NOMO-1 (cell line): ENCODE results near the gene FAM185A.
A peak's percentile ranks its signal among the peaks of the same experiment; 100 is the strongest.
"Not testable (repeated sequence)": the region's sequence is repeated elsewhere in the genome, so short reads cannot be mapped to it uniquely, and the experiment has no call there.

Experiments
- DNase-seq, 2 experiments: peaks; one replicate each; lab custom pipeline; 2025; ENCODE audit not compliant: unreplicated experiment in 2 of 2; lab: John Stamatoyannopoulos, UW

Gene FAM185A

GRCh38 chr7:102748605-102749444 lies at the start of gene FAM185A:
TSS of gene FAM185A (plus strand) at chr7:102748999. CDS start at chr7:102749208, 209 bp downstream.
- DNase-seq: peak; percentile 91

DNA sequence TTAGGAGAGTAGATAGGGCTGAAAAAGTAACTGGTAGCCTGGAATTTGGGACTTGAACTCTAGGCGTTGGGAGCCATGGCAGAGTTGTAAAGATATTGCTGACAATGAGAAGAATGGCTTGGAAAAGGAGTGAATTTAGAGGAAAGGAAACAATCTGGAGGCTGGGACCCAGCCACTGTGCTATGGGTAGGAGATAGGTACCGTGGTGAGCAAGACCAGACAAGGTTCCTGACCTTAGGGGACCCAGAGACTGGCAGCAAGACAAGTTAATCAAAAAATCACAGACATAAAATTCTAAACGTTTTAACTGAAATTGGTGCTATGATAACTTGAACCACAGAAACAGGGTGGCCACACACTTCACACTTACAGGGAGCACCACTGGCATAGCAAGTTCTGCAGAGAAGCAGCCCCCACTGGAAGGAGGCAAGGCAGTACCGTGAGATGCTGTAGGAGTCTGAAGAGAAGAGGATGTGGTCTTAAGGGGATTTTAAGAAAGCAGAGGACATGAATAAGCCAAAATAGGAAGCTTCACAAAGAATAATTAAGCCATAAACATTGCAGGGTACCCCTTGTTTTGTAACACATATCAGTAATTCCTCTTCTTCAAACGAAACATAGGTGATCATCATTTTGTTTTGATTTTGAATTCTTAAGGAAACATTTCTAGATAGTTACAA lies 35.6 kb upstream of the FAM185A start:
- peak; percentile 15 to 62 for DNase-seq

GRCh38 chr7:102713691-102714080 lies 35.1 kb upstream of the FAM185A start:
- DNase-seq: not testable (repeated sequence)

DNA sequence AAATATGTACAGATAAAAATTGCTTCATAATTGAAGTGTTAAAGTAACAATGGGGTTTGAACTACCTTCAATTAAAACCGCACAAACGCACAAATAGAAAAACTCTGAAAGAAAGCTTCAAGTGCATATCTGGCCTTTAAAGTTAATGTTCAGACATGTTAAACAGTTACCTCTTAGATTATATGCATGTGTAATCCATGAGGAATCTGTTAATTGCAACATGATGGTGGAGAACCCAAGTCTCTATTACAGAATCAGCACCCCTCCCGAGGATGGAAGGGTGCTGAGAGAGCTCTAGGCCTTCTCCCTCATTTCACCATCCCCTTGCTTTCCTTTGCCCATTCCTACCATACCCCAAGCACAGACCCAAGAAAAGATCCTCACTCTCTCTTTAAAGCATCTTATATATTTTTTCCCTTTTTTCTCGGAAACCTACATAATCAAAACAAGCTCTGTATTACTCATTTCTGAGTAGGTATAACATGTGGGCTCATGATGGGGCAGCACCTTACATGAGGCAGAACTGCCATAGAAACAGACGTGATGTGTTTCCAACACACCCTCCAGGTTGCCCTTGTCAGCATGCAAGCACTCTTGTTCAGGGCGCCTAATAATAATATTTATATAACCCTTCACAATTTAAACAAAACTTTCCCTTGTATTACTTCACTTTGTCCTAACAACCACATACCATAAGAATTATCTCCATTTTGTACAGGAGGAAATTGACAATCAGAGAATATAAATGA lies 33.9 kb upstream of the FAM185A start:
- not testable (repeated sequence) for DNase-seq

GRCh38 chr7:102715718-102716117 lies 33.1 kb upstream of the FAM185A start:
- DNase-seq: not testable (repeated sequence)

GRCh38 chr7:102718491-102718890 lies 30.3 kb upstream of the FAM185A start:
- DNase-seq: not testable (repeated sequence)

- DNase-seq: not testable (repeated sequence)
Measured at GRCh38 chr7:102726170-102726569, 22.6 kb upstream of the FAM185A start.

GRCh38 chr7:102729670-102730069 lies 19.1 kb upstream of the FAM185A start:
- DNase-seq: not testable (repeated sequence)

- DNase-seq: not testable (repeated sequence)
Measured at GRCh38 chr7:102730431-102730830, 18.4 kb upstream of the FAM185A start.

DNA sequence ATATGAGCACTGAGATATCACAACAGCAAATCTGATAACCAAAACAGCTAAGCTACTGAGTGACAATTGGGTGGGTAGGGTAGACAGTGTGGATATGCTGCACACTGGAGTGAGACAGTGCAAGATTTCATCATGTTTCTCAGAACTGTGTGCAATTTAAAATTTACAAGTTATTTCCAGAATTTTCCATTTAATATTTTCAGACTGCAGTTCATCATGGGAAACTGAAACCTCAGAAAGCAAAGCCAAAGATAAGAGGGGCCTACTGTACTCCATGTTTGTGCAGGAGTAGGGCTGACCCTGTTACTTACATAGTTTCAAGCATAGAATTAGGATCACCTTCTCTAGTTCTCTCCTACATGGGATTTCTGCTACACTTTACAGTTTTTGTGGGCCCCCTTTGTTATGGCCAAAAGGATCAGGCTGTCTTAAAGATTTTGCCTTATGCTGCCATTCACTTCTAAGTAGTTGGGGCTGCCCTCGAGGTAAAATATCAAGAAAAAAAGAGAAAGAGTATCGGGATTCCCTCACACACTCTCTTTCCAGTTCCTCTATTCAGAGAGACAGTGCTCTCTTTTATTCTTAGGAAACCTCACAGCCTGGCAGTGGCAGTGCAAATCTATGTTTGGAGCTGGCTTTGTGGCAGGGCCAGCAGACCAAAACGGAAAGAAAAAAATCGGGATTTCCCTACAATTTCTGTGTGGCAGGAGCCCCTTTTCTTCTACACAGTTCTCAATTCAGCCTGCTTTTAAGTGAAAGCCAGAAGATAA lies 6.6 kb upstream of the FAM185A start:
- DNase-seq: not testable (repeated sequence)

DNA sequence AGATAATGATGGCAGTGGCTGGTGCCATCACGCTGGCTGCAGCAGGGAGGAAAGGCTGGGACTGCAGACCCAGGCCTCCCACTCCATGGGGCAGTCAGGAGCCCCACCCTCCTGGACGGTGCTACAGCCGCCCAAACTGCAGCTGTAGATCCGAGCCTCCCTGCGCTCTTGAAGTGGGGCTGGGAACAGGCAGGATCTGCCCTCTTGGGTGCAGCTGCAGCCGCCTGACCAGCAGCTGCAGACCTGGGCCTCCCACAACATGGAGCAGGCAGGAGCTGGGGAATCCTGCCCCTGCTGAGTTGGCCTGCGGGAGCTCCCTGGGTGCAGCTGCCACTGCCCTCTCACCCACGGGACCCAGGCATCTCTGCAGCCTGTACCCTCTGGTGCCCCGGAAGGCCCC lies 4.9 kb upstream of the FAM185A start:
- not testable (repeated sequence) for DNase-seq

DNA sequence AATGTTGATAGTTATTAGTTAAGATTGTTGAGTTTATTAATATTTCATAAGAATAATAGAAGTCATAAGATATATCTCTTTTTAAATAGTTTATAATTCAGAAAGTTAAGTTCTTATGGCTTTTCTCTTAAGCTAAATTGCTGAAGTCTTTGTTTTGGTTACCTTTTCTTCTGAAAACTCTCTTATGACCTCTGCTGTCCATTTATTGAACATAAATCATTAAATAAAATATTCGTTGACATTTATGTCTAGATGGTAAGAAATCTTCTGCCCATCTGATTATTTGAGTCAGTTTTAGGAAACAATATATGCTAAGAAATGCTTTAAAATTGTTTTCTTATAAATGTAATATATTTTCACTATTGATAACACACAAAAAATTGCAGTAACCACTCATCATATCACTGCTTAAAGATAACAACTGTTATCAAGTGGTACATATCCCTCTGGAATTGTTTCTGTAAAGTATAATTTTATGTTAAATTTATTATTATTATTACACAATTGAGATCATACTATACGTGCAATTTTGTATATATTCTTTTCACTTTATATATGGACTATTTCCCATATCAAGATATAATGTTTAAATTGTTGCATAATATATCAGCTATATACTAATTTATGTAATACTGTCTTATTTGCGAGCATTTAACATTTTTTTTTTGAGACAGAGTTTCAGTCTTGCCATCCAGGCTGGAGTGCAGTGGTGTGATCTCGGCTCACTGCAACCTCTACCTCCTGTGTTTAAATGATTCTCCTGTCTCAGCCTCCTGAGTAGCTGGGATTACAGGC lies 3.1 kb upstream of the FAM185A start:
- not testable (repeated sequence) for DNase-seq

- not testable (repeated sequence) for DNase-seq
Measured at GRCh38 chr7:102749445-102749786, 617 bp downstream of the FAM185A start.

GRCh38 chr7:102758227-102758626 lies 9.4 kb downstream of the FAM185A start:
- not testable (repeated sequence) for DNase-seq

DNA sequence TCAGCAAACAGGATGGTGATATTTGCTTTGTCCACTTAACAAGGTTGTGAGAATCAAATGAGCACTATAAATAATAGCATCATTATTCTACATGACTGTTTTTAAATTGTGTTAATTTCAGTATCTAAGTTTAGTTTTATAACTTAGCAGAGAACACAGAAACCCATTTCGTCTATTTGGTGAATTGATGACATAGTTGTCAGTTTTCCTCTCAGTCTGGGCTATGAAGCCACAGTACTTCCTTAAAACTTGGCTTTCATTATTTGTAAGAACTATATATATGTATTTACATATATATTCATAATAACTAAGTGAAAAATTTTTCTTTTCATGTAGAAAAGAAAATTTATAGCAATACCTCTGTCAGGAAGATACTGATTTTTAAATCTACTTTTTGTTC lies 11.1 kb downstream of the FAM185A start:
- not testable (repeated sequence) for DNase-seq

- DNase-seq: not testable (repeated sequence)
Measured at GRCh38 chr7:102761234-102761633, 12.4 kb downstream of the FAM185A start.

DNA sequence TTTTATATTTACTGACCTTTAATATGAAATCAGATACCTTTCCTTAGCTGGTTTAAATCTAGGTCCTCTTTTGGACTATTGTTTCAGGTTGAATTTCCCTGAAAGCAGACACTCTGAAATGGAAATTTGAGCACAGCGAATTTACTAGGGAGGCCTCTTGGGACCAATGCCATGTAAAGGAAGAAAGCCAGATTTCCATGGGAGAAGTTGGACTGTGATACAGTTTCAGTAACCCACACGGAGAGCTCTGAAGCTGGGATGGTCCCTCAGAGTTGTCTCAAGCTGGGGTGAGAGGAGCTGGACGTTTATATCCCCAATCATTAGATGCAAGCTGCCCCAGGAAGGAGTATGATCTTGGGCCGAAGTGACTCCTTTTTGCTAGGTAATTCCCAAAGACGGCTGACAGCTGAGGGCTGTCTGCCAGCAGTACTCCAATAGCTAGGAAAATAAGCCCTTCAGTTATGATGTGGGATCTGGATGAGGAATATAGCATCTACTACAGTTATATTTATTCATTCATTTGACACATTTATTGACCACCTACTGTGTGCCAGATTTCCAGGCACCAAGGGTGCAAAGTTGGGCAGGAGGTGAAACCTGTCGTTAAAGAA lies 14.6 kb downstream of the FAM185A start:
- not testable (repeated sequence) for DNase-seq

DNA sequence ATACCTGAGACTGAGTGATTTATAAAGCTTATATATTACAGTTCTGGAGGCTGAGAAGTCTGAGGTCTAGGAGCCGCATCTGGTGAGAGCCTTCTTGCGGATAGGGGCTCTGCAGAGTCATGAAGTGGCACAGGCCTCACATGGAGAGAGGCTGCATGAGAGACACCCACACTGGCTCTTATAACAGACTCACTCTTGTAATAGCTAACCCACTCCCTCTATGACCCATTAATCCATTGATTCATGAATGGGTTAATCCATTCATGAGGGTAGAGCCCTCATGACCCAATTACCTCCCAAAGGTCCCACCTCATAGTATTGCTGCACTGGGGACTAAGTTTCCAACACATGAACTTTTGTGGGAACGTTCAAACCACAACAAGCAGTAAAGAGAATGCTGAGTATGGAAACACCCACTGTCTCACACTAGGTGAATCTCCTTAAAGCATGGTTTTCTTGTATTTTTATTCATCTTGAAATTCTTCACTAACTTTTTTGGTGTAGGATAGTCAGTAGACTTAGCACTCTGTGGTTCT lies 20.9 kb downstream of the FAM185A start:
- not testable (repeated sequence) for DNase-seq

DNA sequence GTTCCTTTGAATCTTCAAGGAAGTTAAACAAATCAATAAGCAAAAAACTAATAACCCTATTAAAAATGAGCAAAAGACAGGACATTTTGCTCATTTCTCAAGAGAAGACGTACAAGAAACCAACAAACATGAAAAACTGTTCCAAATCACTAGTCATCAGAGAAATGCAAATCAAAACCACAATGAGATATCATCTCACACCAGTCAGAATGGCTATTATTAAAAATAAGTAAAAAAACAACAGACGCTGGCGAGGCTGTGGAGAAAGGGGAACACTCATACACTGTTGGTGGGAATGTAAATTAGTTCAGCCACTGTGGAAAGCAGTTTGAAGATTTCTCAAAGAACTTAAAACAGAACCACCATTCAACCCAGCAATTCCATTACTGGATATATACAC lies 21.7 kb downstream of the FAM185A start:
- not testable (repeated sequence) for DNase-seq
